Measurements from ENCODE around the gene UNC93A.
A peak's percentile ranks its signal among the peaks of the same experiment; 100 is the strongest.
"Not testable (repeated sequence)": the region's sequence is repeated elsewhere in the genome, so short reads cannot be mapped to it uniquely, and the experiment has no call there.

Gene UNC93A

GRCh38 chr6:167345960-167346359, 54.8 kb downstream of the UNC93A start:
- no peak for DNase-seq

GRCh38 chr6:167347226-167347625, 56.1 kb downstream of the UNC93A start:
- DNase-seq, result no peak

GRCh38 chr6:167349631-167350274, 58.6 kb downstream of the UNC93A start:
- DNase-seq, result no peak

DNA sequence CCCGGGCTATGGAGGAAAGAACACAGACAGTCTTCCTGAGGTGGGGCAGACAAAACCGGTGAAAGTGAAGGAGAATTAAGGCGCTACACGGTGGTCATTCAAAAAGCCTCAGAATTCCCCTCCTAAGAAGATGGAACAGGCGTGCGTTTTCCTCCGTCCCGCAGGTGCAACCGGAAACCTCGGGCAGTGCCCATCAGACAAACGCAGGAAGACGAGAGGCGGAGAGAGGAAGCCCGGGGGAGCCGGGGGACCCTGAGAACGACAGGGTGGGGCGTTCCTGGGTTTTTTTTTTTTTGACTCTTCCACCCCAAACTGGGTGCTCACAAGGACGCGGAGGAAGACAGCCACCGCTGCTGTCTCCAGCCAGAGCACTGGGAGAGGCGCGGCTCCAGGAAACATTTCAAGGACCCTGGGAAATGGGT, 59.2 kb downstream of the UNC93A start:
- no peak for DNase-seq

DNA sequence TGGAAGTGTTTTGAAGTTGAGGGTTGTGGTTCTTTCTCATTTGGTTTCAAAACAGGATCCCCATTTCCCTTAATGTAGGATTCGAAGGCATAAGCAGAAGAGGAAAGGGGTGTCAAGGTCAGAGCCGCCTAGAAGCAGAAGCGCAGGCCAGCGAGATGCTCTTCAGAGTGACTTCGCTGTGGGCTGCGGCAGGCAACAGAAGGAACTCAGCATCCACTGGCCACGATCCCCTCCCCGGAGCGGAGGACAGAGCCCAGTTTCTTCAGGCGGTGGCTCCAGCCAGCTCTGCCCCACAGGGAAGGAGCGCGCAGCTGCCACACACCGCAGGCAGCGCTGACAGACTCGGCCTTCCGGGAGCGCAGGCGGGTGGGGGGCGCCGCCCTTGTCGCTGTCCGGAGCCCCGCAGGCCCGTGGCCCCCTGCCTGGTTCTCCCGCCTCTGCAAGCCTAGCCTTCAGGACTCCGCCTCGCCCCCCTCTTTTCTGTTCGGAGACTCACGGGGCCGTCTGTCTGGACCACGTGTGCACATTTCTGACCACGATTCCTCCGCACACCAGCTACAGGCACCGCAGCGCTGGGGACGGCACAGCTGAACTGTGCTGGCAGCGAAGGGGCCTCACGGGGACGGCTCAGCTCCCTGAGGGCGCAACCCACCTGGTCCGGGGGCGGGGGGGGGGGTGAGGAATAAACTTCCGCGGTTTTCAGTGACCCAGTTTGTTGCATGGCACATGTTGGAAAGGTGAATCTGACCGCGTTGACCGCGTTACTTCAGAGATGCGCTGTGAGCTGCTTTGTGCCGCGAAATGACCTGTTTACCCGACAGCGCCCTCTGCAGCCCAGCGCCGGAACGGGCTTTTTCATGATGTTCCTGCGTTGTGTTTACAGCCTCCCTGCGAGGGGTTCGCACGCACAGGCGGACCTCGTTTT, 59.9 kb downstream of the UNC93A start:
- peak; percentile 88 for DNase-seq

DNA sequence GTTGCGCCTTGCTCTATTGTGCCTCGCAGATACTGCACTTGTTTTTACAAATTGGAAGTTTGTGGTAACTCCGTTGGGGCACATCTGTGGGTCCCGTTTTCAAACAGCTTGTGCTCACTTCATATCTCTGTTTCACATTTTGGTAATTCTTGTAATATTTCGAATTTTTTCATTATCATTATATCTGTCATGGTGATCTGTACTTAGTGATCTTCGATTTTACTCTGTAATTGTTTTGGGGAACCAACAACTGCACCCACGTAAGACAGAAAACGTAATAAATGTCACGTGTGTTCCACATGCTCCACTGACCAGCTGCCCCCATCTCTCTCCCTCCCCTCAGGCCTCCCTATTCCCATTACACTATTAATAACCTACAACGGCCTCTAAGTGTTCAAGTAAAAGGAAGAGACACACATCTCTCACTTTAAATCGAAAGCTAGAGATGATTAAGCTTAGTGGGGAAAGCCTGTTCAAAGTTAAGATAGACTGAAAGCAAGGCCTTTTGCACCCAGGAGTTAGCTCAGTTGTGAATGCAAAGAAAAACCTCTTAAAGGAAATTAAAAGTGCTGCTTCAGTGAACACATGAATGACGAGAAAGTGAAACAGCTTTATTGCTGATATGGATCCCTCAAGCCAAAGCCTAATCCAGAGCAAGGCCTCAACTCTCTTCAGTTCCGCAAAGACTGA, 60.7 kb downstream of the UNC93A start:
- no peak for DNase-seq

- DNase-seq, result no peak
Measured at GRCh38 chr6:167356874-167357273, 65.8 kb downstream of the UNC93A start.

- DNase-seq, result not testable (repeated sequence)
Measured at GRCh38 chr6:167358394-167358793, 67.3 kb downstream of the UNC93A start.

DNA sequence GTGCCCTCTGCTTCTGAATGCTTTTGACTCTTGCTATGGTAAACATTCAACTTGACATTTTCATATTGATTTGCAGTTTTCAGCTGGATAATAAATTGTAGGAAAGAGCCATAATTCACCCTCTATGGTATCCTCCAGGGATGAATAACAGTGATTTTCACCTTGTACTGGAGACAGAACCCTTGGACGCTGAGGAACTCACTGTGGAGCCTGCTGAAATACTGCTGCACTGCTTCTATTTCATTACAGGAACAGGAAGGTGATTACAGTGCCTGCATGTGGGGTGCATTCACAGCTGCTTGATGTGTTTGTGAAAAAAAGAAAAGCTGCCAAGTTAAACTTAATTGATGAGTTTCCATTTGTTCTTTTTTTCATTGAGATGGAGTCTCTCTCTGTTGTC, 70.1 kb downstream of the UNC93A start:
- DNase-seq, result not testable (repeated sequence)
